ENCODE data around the gene SYT9.

The SYT9 gene

GRCh38 chr11:7436146-7436545, 184.4 kb downstream of the SYT9 start:
- H3K9me3 ChIP-seq (ENCODE audit: control insufficient read depth in 2 of 2, low read length in 2 of 2) = no peaks in the 10 kb centered on the region
- no peak overlapping the region for H3K4me3 ChIP-seq (ENCODE audit: low read length in 2 of 2)
- H3K36me3 ChIP-seq (ENCODE audit: control insufficient read depth in 2 of 2, insufficient read depth in 2 of 2, low read length in 2 of 2) = no peaks in the 10 kb centered on the region
- H3K27ac ChIP-seq (ENCODE audit: low read depth in 2 of 2, low read length in 2 of 2) = no peak overlapping the region
- no peaks in the 10 kb centered on the region for H3K27me3 ChIP-seq (ENCODE audit: control insufficient read depth in 2 of 2, insufficient read depth in 2 of 2, low read length in 2 of 2)
- no peak overlapping the region for H3K9ac ChIP-seq (ENCODE audit: low read depth in 1 of 2, low read length in 2 of 2)
- no peaks in the 10 kb centered on the region for H3K4me1 ChIP-seq (ENCODE audit: control insufficient read depth in 2 of 2, insufficient read depth in 2 of 2, low read length in 2 of 2)

GRCh38 chr11:7436657-7437056, 185.0 kb downstream of the SYT9 start:
- no peaks in the 10 kb centered on the region for H3K27me3 ChIP-seq (ENCODE audit: control insufficient read depth in 2 of 2, insufficient read depth in 2 of 2, low read length in 2 of 2)
- no peaks in the 10 kb centered on the region for H3K9me3 ChIP-seq (ENCODE audit: control insufficient read depth in 2 of 2, low read length in 2 of 2)
- H3K9ac ChIP-seq (ENCODE audit: low read depth in 1 of 2, low read length in 2 of 2) = no peak overlapping the region
- no peak overlapping the region for H3K27ac ChIP-seq (ENCODE audit: low read depth in 2 of 2, low read length in 2 of 2)
- no peak overlapping the region for H3K4me3 ChIP-seq (ENCODE audit: low read length in 2 of 2)
- no peaks in the 10 kb centered on the region for H3K36me3 ChIP-seq (ENCODE audit: control insufficient read depth in 2 of 2, insufficient read depth in 2 of 2, low read length in 2 of 2)
- H3K4me1 ChIP-seq (ENCODE audit: control insufficient read depth in 2 of 2, insufficient read depth in 2 of 2, low read length in 2 of 2) = no peaks in the 10 kb centered on the region

GRCh38 chr11:7437696-7438095, 186.0 kb downstream of the SYT9 start:
- no peak overlapping the region for H3K27ac ChIP-seq (ENCODE audit: low read depth in 2 of 2, low read length in 2 of 2)
- H3K4me1 ChIP-seq (ENCODE audit: control insufficient read depth in 2 of 2, insufficient read depth in 2 of 2, low read length in 2 of 2) = no peaks in the 10 kb centered on the region
- no peaks in the 10 kb centered on the region for H3K9me3 ChIP-seq (ENCODE audit: control insufficient read depth in 2 of 2, low read length in 2 of 2)
- no peak overlapping the region for H3K4me3 ChIP-seq (ENCODE audit: low read length in 2 of 2)
- H3K36me3 ChIP-seq (ENCODE audit: control insufficient read depth in 2 of 2, insufficient read depth in 2 of 2, low read length in 2 of 2) = no peaks in the 10 kb centered on the region
- H3K9ac ChIP-seq (ENCODE audit: low read depth in 1 of 2, low read length in 2 of 2) = no peak overlapping the region
- H3K27me3 ChIP-seq (ENCODE audit: control insufficient read depth in 2 of 2, insufficient read depth in 2 of 2, low read length in 2 of 2) = no peaks in the 10 kb centered on the region

GRCh38 chr11:7439746-7440320, 188.1 kb downstream of the SYT9 start:
- Histone ChIP-seq H3K4me1 (ENCODE audit: control insufficient read depth in 2 of 2, insufficient read depth in 2 of 2, low read length in 2 of 2) (no peaks in the 10 kb centered on the region), H3K9me3 (ENCODE audit: control insufficient read depth in 2 of 2, low read length in 2 of 2) (no peaks in the 10 kb centered on the region), H3K27me3 (ENCODE audit: control insufficient read depth in 2 of 2, insufficient read depth in 2 of 2, low read length in 2 of 2) (no peaks in the 10 kb centered on the region), H3K9ac (ENCODE audit: low read depth in 1 of 2, low read length in 2 of 2) (no peak overlapping the region), H3K4me3 (ENCODE audit: low read length in 2 of 2) (no peak overlapping the region), H3K36me3 (ENCODE audit: control insufficient read depth in 2 of 2, insufficient read depth in 2 of 2, low read length in 2 of 2) (no peaks in the 10 kb centered on the region), H3K27ac (ENCODE audit: low read depth in 2 of 2, low read length in 2 of 2) (no peak overlapping the region)

GRCh38 chr11:7442588-7443215, 191.0 kb downstream of the SYT9 start:
- H3K4me1 ChIP-seq (ENCODE audit: control insufficient read depth in 2 of 2, insufficient read depth in 2 of 2, low read length in 2 of 2) = no peaks in the 10 kb centered on the region

GRCh38 chr11:7444091-7444981, 192.6 kb downstream of the SYT9 start:
- Histone ChIP-seq H3K4me3 (ENCODE audit: low read length in 2 of 2) (no peak overlapping the region), H3K27ac (ENCODE audit: low read depth in 2 of 2, low read length in 2 of 2) (no peak overlapping the region), H3K9me3 (ENCODE audit: control insufficient read depth in 2 of 2, low read length in 2 of 2) (no peaks in the 10 kb centered on the region), H3K9ac (ENCODE audit: low read depth in 1 of 2, low read length in 2 of 2) (no peak overlapping the region), H3K27me3 (ENCODE audit: control insufficient read depth in 2 of 2, insufficient read depth in 2 of 2, low read length in 2 of 2) (no peaks in the 10 kb centered on the region), H3K36me3 (ENCODE audit: control insufficient read depth in 2 of 2, insufficient read depth in 2 of 2, low read length in 2 of 2) (no peaks in the 10 kb centered on the region), H3K4me1 (ENCODE audit: control insufficient read depth in 2 of 2, insufficient read depth in 2 of 2, low read length in 2 of 2) (no peaks in the 10 kb centered on the region)

More at GRCh38 chr11:7442588-7443215, 191.0 kb downstream of the SYT9 start:
- Histone ChIP-seq H3K4me3 (ENCODE audit: low read length in 2 of 2) (no peak overlapping the region), H3K9me3 (ENCODE audit: control insufficient read depth in 2 of 2, low read length in 2 of 2) (no peaks in the 10 kb centered on the region), H3K27me3 (ENCODE audit: control insufficient read depth in 2 of 2, insufficient read depth in 2 of 2, low read length in 2 of 2) (no peaks in the 10 kb centered on the region), H3K9ac (ENCODE audit: low read depth in 1 of 2, low read length in 2 of 2) (no peak overlapping the region), H3K27ac (ENCODE audit: low read depth in 2 of 2, low read length in 2 of 2) (no peak overlapping the region), H3K36me3 (ENCODE audit: control insufficient read depth in 2 of 2, insufficient read depth in 2 of 2, low read length in 2 of 2) (no peaks in the 10 kb centered on the region)

- Histone ChIP-seq H3K9me3 (ENCODE audit: control insufficient read depth in 2 of 2, low read length in 2 of 2) (no peaks in the 10 kb centered on the region), H3K27me3 (ENCODE audit: control insufficient read depth in 2 of 2, insufficient read depth in 2 of 2, low read length in 2 of 2) (no peaks in the 10 kb centered on the region), H3K4me1 (ENCODE audit: control insufficient read depth in 2 of 2, insufficient read depth in 2 of 2, low read length in 2 of 2) (no peaks in the 10 kb centered on the region), H3K4me3 (ENCODE audit: low read length in 2 of 2) (no peak overlapping the region), H3K9ac (ENCODE audit: low read depth in 1 of 2, low read length in 2 of 2) (no peak overlapping the region), H3K36me3 (ENCODE audit: control insufficient read depth in 2 of 2, insufficient read depth in 2 of 2, low read length in 2 of 2) (no peaks in the 10 kb centered on the region), H3K27ac (ENCODE audit: low read depth in 2 of 2, low read length in 2 of 2) (no peak overlapping the region)
These were observed 193.9 kb downstream of the SYT9 start for GRCh38 chr11:7445564-7445963.

- no peak overlapping the region for H3K27ac ChIP-seq (ENCODE audit: low read depth in 2 of 2, low read length in 2 of 2)
- H3K36me3 ChIP-seq (ENCODE audit: control insufficient read depth in 2 of 2, insufficient read depth in 2 of 2, low read length in 2 of 2) = no peaks in the 10 kb centered on the region
- H3K4me3 ChIP-seq (ENCODE audit: low read length in 2 of 2) = no peak overlapping the region
- H3K9me3 ChIP-seq (ENCODE audit: control insufficient read depth in 2 of 2, low read length in 2 of 2) = no peaks in the 10 kb centered on the region
- no peaks in the 10 kb centered on the region for H3K4me1 ChIP-seq (ENCODE audit: control insufficient read depth in 2 of 2, insufficient read depth in 2 of 2, low read length in 2 of 2)
- no peak overlapping the region for H3K9ac ChIP-seq (ENCODE audit: low read depth in 1 of 2, low read length in 2 of 2)
- no peaks in the 10 kb centered on the region for H3K27me3 ChIP-seq (ENCODE audit: control insufficient read depth in 2 of 2, insufficient read depth in 2 of 2, low read length in 2 of 2)
These were observed 196.5 kb downstream of the SYT9 start for GRCh38 chr11:7448201-7448600.

- Histone ChIP-seq H3K4me1 (ENCODE audit: control insufficient read depth in 2 of 2, insufficient read depth in 2 of 2, low read length in 2 of 2) (no peaks in the 10 kb centered on the region), H3K9me3 (ENCODE audit: control insufficient read depth in 2 of 2, low read length in 2 of 2) (no peaks in the 10 kb centered on the region), H3K9ac (ENCODE audit: low read depth in 1 of 2, low read length in 2 of 2) (no peak overlapping the region), H3K36me3 (ENCODE audit: control insufficient read depth in 2 of 2, insufficient read depth in 2 of 2, low read length in 2 of 2) (no peaks in the 10 kb centered on the region), H3K4me3 (ENCODE audit: low read length in 2 of 2) (no peak overlapping the region), H3K27ac (ENCODE audit: low read depth in 2 of 2, low read length in 2 of 2) (no peak overlapping the region), H3K27me3 (ENCODE audit: control insufficient read depth in 2 of 2, insufficient read depth in 2 of 2, low read length in 2 of 2) (no peaks in the 10 kb centered on the region)
These were observed 197.6 kb downstream of the SYT9 start for GRCh38 chr11:7449211-7449840.

- H3K9me3 ChIP-seq (ENCODE audit: control insufficient read depth in 2 of 2, low read length in 2 of 2) = no peaks in the 10 kb centered on the region
- H3K27me3 ChIP-seq (ENCODE audit: control insufficient read depth in 2 of 2, insufficient read depth in 2 of 2, low read length in 2 of 2) = no peaks in the 10 kb centered on the region
- no peak overlapping the region for H3K27ac ChIP-seq (ENCODE audit: low read depth in 2 of 2, low read length in 2 of 2)
These were observed 198.1 kb downstream of the SYT9 start for GRCh38 chr11:7449841-7450214.

More at GRCh38 chr11:7449841-7450214, 198.1 kb downstream of the SYT9 start:
- H3K4me1 ChIP-seq (ENCODE audit: control insufficient read depth in 2 of 2, insufficient read depth in 2 of 2, low read length in 2 of 2) = no peaks in the 10 kb centered on the region
- H3K4me3 ChIP-seq (ENCODE audit: low read length in 2 of 2) = no peak overlapping the region
- H3K9ac ChIP-seq (ENCODE audit: low read depth in 1 of 2, low read length in 2 of 2) = no peak overlapping the region
- H3K36me3 ChIP-seq (ENCODE audit: control insufficient read depth in 2 of 2, insufficient read depth in 2 of 2, low read length in 2 of 2) = no peaks in the 10 kb centered on the region

Measured in mucosa of rectum (tissue), 2 donors.